ENCODE data around the gene ACOXL. TPM values are rescaled to one million over a fixed set of nuclear protein-coding genes. Genes with fewer than 3 reads are reported as not detected.

ACOXL gene
- total and polyA plus RNA-seq, 3 donors from 2014 or later = 4.9 to 7.9 (median 5.3) TPM

DNA sequence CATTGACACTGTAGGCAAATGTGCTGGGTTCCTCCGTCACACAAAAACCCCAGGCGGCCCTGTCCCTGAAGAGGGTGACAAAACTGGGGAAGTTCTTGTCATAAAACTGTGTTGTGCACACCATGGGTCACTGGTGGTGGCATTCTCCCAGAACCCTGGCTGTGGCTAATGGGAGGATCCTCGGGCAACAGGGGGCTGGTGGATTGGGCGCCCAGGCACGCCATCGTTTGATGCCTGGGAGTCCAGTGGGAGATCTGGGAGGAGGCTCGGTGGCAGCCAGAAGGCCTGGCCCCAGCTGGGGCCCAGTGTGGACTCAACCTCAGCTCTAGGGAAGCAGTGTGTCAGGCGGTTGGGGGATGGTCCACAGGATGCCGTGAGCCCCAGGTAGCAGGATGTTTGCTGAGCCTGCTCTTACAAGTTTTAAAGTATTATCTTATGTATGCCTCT lies 140.7 kb downstream of the ACOXL start:
- Histone ChIP-seq H3K4me1 (no peaks in the 10 kb centered on the region), H3K4me3 (no peak overlapping the region), H3K27ac (no peak overlapping the region), H3K27me3 (no peaks in the 10 kb centered on the region), H3K36me3 (ENCODE audit: low read depth, missing control alignments) (no peaks in the 10 kb centered on the region), H3K9me3 (no peaks in the 10 kb centered on the region)
- no peak for DNase-seq
- 95 to 96% methylated on average over 7 to 9 of the region's 9 CpGs for WGBS, 2 donors
- TF ChIP-seq, protein P1, sequence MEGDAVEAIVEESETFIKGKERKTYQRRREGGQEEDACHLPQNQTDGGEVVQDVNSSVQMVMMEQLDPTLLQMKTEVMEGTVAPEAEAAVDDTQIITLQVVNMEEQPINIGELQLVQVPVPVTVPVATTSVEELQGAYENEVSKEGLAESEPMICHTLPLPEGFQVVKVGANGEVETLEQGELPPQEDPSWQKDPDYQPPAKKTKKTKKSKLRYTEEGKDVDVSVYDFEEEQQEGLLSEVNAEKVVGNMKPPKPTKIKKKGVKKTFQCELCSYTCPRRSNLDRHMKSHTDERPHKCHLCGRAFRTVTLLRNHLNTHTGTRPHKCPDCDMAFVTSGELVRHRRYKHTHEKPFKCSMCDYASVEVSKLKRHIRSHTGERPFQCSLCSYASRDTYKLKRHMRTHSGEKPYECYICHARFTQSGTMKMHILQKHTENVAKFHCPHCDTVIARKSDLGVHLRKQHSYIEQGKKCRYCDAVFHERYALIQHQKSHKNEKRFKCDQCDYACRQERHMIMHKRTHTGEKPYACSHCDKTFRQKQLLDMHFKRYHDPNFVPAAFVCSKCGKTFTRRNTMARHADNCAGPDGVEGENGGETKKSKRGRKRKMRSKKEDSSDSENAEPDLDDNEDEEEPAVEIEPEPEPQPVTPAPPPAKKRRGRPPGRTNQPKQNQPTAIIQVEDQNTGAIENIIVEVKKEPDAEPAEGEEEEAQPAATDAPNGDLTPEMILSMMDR (IDR thresholded peaks at IDR 0.05) = no peak
- no peak for TF ChIP-seq POLR2A (IDR thresholded peaks at IDR 0.05)
- intact Hi-C loops (cut with DNase I; ENCODE audit: low total_unique reads) = no loop called here

- H3K9me3 ChIP-seq = no peaks in the 10 kb centered on the region
- H3K27me3 ChIP-seq = no peaks in the 10 kb centered on the region
- H3K4me1 ChIP-seq = no peaks in the 10 kb centered on the region
- H3K36me3 ChIP-seq (ENCODE audit: low read depth, missing control alignments) = no peaks in the 10 kb centered on the region
- no peak overlapping the region for H3K4me3 ChIP-seq
- WGBS, 2 donors = 82 to 92% methylated on average over 8 to 17 of the region's 17 CpGs
- intact Hi-C loops (cut with DNase I; ENCODE audit: low total_unique reads) = no loop called here
- H3K27ac ChIP-seq = no peak overlapping the region
- no peak for DNase-seq
- TF ChIP-seq POLR2A (IDR thresholded peaks at IDR 0.05) = no peak
- TF ChIP-seq, protein P1 (IDR thresholded peaks at IDR 0.05) = no peak
Measured at GRCh38 chr2:110873597-110874452, 141.5 kb downstream of the ACOXL start.

- no peak overlapping the region for H3K4me3 ChIP-seq
Measured at GRCh38 chr2:110874453-110875383, 142.3 kb downstream of the ACOXL start.

GRCh38 chr2:110875384-110875725 lies 143.0 kb downstream of the ACOXL start:
- intact Hi-C loops (cut with DNase I; ENCODE audit: low total_unique reads) = no loop called here
- DNase-seq = no peak
- Histone ChIP-seq H3K27me3 (no peaks in the 10 kb centered on the region), H3K4me3 (no peak overlapping the region), H3K9me3 (no peaks in the 10 kb centered on the region), H3K36me3 (ENCODE audit: low read depth, missing control alignments) (no peaks in the 10 kb centered on the region), H3K27ac (no peak overlapping the region), H3K4me1 (no peaks in the 10 kb centered on the region)
- no peak for TF ChIP-seq POLR2A (IDR thresholded peaks at IDR 0.05)
- TF ChIP-seq, protein P1 (IDR thresholded peaks at IDR 0.05) = no peak
- 90% methylated on average over 6 of the region's 6 CpGs for WGBS, 2 donors

More at GRCh38 chr2:110874453-110875383, 142.3 kb downstream of the ACOXL start:
- DNase-seq = no peak
- no peak for TF ChIP-seq POLR2A (IDR thresholded peaks at IDR 0.05)
- TF ChIP-seq, protein P1 (IDR thresholded peaks at IDR 0.05) = no peak
- no peak overlapping the region for H3K27ac ChIP-seq
- intact Hi-C loops (cut with DNase I; ENCODE audit: low total_unique reads) = no loop called here
- H3K27me3 ChIP-seq = no peaks in the 10 kb centered on the region
- H3K9me3 ChIP-seq = no peaks in the 10 kb centered on the region
- H3K36me3 ChIP-seq (ENCODE audit: low read depth, missing control alignments) = no peaks in the 10 kb centered on the region
- H3K4me1 ChIP-seq = no peaks in the 10 kb centered on the region
- WGBS, 2 donors = 81 to 82% methylated on average over 24 of the region's 24 CpGs

Data from testis (tissue), 3 donors.